Osteoblast (primary cell): ENCODE data around the gene TLL2. TPM values are rescaled to one million over a fixed set of nuclear protein-coding genes. Genes with fewer than 3 reads are reported as not detected.

ENCODE experiments used
- DNase-seq: peaks from one replicate; pipeline ENCODE4 v3.0.0; 2011; ENCODE audit warnings: low spot score, mixed read lengths; ENCODE audit not compliant: insufficient read length; ENCODE audit errors: missing footprints
- H2AFZ ChIP-seq: 2 replicates; pipeline ENCODE4 v1.6.0; 2011; ENCODE audit warnings: mild to moderate bottlenecking, low read length
- H3K27ac ChIP-seq: 2 replicates; pipeline ENCODE4 v1.5.1; 2011; ENCODE audit warnings: mild to moderate bottlenecking, low read depth, low read length, moderate library complexity
- H3K27me3 ChIP-seq: 2 replicates; pipeline ENCODE4 v1.6.0; 2012; ENCODE audit warnings: mild to moderate bottlenecking, control low read depth, inconsistent platforms, low read length, moderate library complexity; ENCODE audit not compliant: insufficient read depth
- H3K36me3 ChIP-seq: 2 replicates; pipeline ENCODE4 v1.5.1; 2011; ENCODE audit warnings: mild to moderate bottlenecking, low read length, control low read depth, moderate library complexity; ENCODE audit not compliant: insufficient read depth
- H3K4me1 ChIP-seq: 2 replicates; pipeline ENCODE4 v1.5.1; 2011; ENCODE audit warnings: mild to moderate bottlenecking, low read length, control low read depth, moderate library complexity; ENCODE audit not compliant: insufficient read depth
- H3K4me2 ChIP-seq: 2 replicates; pipeline ENCODE4 v1.6.0; 2011; ENCODE audit warnings: mild to moderate bottlenecking, low read length; ENCODE audit not compliant: insufficient read depth
- H3K4me3 ChIP-seq: fragments of 200-600 bp; sonication (generic); 3 replicates; pipeline ENCODE4 v1.5.1; 2012; ENCODE audit warnings: mild to moderate bottlenecking, low read length, inconsistent platforms; ENCODE audit not compliant: insufficient read depth
- H3K79me2 ChIP-seq: 2 replicates; pipeline ENCODE4 v1.6.0; 2012; ENCODE audit warnings: mild to moderate bottlenecking, low read length, control low read depth, inconsistent platforms; ENCODE audit not compliant: insufficient read depth
- H3K9me3 ChIP-seq: 2 replicates; pipeline ENCODE4 v1.5.1; 2011; ENCODE audit warnings: low read depth, low read length, control low read depth
- H4K20me1 ChIP-seq: 2 replicates; pipeline ENCODE4 v1.6.0; 2012; ENCODE audit warnings: mild to moderate bottlenecking, low read length, control low read depth; ENCODE audit not compliant: insufficient read depth
- total RNA-seq: library from RNA; depleted of rRNA; stranded (reverse); fragments of >200 nt; gene quantifications from 2 replicates; pipeline ENCODE4 v1.2.3, GENCODE V29; 2012
- TF ChIP-seq, protein P1 (sequence below): IDR thresholded peaks from 2 replicates; pipeline ENCODE4 v1.5.1; 2011; ENCODE audit warnings: mild to moderate bottlenecking, low read depth, low read length, moderate library complexity; ENCODE audit errors: extremely low read depth

TLL2 gene
- total RNA-seq, 1 donor = 0.36 TPM

- H3K27ac ChIP-seq = no peak overlapping the region
- no peak overlapping the region for H3K4me2 ChIP-seq
- DNase-seq = no peak
- no peaks in the 10 kb centered on the region for H3K79me2 ChIP-seq
- no peak overlapping the region for H2AFZ ChIP-seq
- H3K4me1 ChIP-seq = no peaks in the 10 kb centered on the region
- H3K27me3 ChIP-seq = no peaks in the 10 kb centered on the region
- no peaks in the 10 kb centered on the region for H3K36me3 ChIP-seq
- no peak overlapping the region for H3K4me3 ChIP-seq
- no peaks in the 10 kb centered on the region for H4K20me1 ChIP-seq
- TF ChIP-seq, protein P1, sequence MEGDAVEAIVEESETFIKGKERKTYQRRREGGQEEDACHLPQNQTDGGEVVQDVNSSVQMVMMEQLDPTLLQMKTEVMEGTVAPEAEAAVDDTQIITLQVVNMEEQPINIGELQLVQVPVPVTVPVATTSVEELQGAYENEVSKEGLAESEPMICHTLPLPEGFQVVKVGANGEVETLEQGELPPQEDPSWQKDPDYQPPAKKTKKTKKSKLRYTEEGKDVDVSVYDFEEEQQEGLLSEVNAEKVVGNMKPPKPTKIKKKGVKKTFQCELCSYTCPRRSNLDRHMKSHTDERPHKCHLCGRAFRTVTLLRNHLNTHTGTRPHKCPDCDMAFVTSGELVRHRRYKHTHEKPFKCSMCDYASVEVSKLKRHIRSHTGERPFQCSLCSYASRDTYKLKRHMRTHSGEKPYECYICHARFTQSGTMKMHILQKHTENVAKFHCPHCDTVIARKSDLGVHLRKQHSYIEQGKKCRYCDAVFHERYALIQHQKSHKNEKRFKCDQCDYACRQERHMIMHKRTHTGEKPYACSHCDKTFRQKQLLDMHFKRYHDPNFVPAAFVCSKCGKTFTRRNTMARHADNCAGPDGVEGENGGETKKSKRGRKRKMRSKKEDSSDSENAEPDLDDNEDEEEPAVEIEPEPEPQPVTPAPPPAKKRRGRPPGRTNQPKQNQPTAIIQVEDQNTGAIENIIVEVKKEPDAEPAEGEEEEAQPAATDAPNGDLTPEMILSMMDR = no peak
- H3K9me3 ChIP-seq = no peaks in the 10 kb centered on the region
Observed at GRCh38 chr10:96366508-96366907, 147.2 kb downstream of the TLL2 start.

GRCh38 chr10:96365571-96365970, 148.2 kb downstream of the TLL2 start:
- no peak overlapping the region for H3K27ac ChIP-seq
- DNase-seq = no peak
- no peak overlapping the region for H3K4me3 ChIP-seq
- H3K36me3 ChIP-seq = no peaks in the 10 kb centered on the region
- no peaks in the 10 kb centered on the region for H4K20me1 ChIP-seq
- H2AFZ ChIP-seq = no peak overlapping the region
- no peaks in the 10 kb centered on the region for H3K27me3 ChIP-seq
- TF ChIP-seq, protein P1 = no peak
- H3K9me3 ChIP-seq = no peaks in the 10 kb centered on the region
- no peaks in the 10 kb centered on the region for H3K79me2 ChIP-seq
- no peak overlapping the region for H3K4me2 ChIP-seq
- no peaks in the 10 kb centered on the region for H3K4me1 ChIP-seq

GRCh38 chr10:96360766-96361165, 153.0 kb downstream of the TLL2 start:
- Histone ChIP-seq H3K79me2 (no peaks in the 10 kb centered on the region), H3K4me1 (no peaks in the 10 kb centered on the region), H3K9me3 (no peaks in the 10 kb centered on the region), H3K27me3 (peaks cover 3% of the 10 kb centered on the region), H3K4me2 (no peak overlapping the region), H2AFZ (no peak overlapping the region), H3K27ac (no peak overlapping the region), H3K4me3 (no peak overlapping the region), H3K36me3 (no peaks in the 10 kb centered on the region), H4K20me1 (no peaks in the 10 kb centered on the region)
- TF ChIP-seq, protein P1 = no peak
- DNase-seq = no peak

DNA sequence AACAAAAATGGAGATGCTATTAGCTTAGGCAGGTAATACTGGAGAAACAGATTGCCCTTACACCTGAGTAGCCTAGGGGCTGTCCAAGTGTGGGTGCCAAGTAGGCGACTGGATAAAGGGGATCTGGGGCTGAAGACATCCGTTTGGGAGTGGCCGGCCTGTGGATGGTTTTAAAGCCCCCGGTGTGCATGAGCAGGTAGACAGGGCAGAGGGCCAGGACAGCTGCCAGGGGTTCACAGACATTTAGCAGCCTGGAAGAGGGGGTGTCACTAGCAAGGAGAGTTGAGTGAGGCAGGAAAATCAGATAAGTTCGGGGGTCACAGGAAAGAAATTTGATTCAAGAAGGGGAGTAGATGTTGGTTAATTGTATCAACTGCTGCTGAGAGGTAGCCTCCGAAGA, 153.4 kb downstream of the TLL2 start:
- Histone ChIP-seq H3K9me3 (no peaks in the 10 kb centered on the region), H3K27me3 (peaks cover 3% of the 10 kb centered on the region), H3K79me2 (no peaks in the 10 kb centered on the region), H4K20me1 (no peaks in the 10 kb centered on the region), H3K4me1 (no peaks in the 10 kb centered on the region), H3K4me2 (no peak overlapping the region), H3K36me3 (no peaks in the 10 kb centered on the region), H3K27ac (no peak overlapping the region), H2AFZ (no peak overlapping the region), H3K4me3 (no peak overlapping the region)
- TF ChIP-seq, protein P1 = no peak
- DNase-seq = no peak
